Right lobe of liver (tissue), 4 donors: ENCODE data around the gene MAVS.

Experiments
- POLR2A ChIP-seq: fragments of 450-650 bp; IDR thresholded peaks from one replicate; pipeline ENCODE4 v1.6.1; 2017; ENCODE audit warnings: antibody characterized with exemption, mild to moderate bottlenecking
- TF ChIP-seq, protein P1 (sequence below), 4 donors: fragments of 200-600 bp in 3 of 4; fragments of 450-650 bp in 1 of 4; IDR thresholded peaks; one replicate each; pipeline versions ENCODE4 v1.5.1 to v1.8.0; 2016 to 2022; ENCODE audit warnings: antibody characterized with exemption in 4 of 4, mild to moderate bottlenecking in 2 of 4
- donor health status: DM: no; HTN: no; CAD: no.
- donor health status: DM: no; HTN: no; CAD: no.
- donor health status: DM: no; HTN: yes; CAD: no.

DNA sequence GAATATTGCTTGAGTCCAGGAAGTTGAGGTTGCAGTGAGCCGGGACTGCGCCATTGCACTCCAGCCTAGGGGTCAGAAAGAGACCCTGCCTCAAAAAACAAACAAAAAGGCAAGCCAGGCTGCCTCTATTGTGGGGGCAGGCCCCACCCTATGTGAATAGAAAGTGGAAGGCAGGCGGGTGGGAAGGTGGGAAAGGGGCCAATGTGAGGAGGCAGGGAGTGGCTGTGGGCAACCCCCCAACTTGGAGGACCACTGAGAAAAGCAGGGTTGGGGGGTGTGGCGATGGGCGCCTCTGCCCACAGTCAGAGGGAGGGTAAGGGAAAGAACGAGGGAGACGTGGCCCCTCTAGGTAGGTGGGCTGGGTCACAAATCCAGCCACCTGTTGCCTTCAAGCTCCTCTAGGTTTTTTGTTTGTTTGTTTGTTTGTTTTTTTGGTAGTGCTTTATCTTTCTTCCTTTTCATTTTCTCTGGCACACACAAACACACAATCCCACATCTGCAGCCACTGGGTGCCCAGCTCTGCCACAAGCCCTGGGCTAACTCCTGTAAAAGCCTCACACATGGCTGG, 31.6 kb upstream of the MAVS start:
- TF ChIP-seq, protein P1, sequence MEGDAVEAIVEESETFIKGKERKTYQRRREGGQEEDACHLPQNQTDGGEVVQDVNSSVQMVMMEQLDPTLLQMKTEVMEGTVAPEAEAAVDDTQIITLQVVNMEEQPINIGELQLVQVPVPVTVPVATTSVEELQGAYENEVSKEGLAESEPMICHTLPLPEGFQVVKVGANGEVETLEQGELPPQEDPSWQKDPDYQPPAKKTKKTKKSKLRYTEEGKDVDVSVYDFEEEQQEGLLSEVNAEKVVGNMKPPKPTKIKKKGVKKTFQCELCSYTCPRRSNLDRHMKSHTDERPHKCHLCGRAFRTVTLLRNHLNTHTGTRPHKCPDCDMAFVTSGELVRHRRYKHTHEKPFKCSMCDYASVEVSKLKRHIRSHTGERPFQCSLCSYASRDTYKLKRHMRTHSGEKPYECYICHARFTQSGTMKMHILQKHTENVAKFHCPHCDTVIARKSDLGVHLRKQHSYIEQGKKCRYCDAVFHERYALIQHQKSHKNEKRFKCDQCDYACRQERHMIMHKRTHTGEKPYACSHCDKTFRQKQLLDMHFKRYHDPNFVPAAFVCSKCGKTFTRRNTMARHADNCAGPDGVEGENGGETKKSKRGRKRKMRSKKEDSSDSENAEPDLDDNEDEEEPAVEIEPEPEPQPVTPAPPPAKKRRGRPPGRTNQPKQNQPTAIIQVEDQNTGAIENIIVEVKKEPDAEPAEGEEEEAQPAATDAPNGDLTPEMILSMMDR (IDR thresholded peaks at IDR 0.05) = no peak
- TF ChIP-seq POLR2A = no peak
